Activated naive CD8-positive, alpha-beta T cell treated with anti-CD3 and anti-CD28 coated beads, Interleukin-2, amount 50 U/mL, for 24 hours (primary cell): ENCODE measurements around the gene DPP9.

Source experiments
- ATAC-seq: fragments of 150-1000 bp; cut with Tn5 transposase; one replicate; pipeline ENCODE4 v1.10.0; 2021
- DNase-seq: peaks from one replicate; pipeline ENCODE4 v3.0.0; 2021
- H3K27ac Mint-ChIP-seq: one replicate; pipeline ENCODE4 v1.8.0; 2021; ENCODE audit warnings: mild to moderate bottlenecking, mixed read lengths
- H3K27me3 Mint-ChIP-seq: one replicate; pipeline ENCODE4 v1.8.0; 2021; ENCODE audit warnings: mixed read lengths
- H3K36me3 Mint-ChIP-seq: one replicate; pipeline ENCODE4 v1.8.0; 2021; ENCODE audit warnings: low read depth, mixed read lengths
- H3K4me1 Mint-ChIP-seq: one replicate; pipeline ENCODE4 v1.8.0; 2021; ENCODE audit warnings: mixed read lengths
- H3K4me3 Mint-ChIP-seq: one replicate; pipeline ENCODE4 v1.8.0; 2021; ENCODE audit warnings: mild to moderate bottlenecking, moderate library complexity, mixed read lengths
- H3K9me3 Mint-ChIP-seq: one replicate; pipeline ENCODE4 v1.8.0; 2021; ENCODE audit warnings: mixed read lengths

DPP9 gene

GRCh38 chr19:4709440-4710280 is 14.0 kb downstream of the DPP9 start:
- H3K36me3 Mint-ChIP-seq: peaks cover 19% of the 10 kb centered on the region
- ATAC-seq: no peak
- no peak for DNase-seq
- H3K27me3 Mint-ChIP-seq: no peaks in the 10 kb centered on the region
- no peak overlapping the region for H3K4me3 Mint-ChIP-seq
- H3K9me3 Mint-ChIP-seq: no peaks in the 10 kb centered on the region
- H3K27ac Mint-ChIP-seq: peak overlapping the region; percentile 59
- H3K4me1 Mint-ChIP-seq: peaks cover 9% of the 10 kb centered on the region

DNA sequence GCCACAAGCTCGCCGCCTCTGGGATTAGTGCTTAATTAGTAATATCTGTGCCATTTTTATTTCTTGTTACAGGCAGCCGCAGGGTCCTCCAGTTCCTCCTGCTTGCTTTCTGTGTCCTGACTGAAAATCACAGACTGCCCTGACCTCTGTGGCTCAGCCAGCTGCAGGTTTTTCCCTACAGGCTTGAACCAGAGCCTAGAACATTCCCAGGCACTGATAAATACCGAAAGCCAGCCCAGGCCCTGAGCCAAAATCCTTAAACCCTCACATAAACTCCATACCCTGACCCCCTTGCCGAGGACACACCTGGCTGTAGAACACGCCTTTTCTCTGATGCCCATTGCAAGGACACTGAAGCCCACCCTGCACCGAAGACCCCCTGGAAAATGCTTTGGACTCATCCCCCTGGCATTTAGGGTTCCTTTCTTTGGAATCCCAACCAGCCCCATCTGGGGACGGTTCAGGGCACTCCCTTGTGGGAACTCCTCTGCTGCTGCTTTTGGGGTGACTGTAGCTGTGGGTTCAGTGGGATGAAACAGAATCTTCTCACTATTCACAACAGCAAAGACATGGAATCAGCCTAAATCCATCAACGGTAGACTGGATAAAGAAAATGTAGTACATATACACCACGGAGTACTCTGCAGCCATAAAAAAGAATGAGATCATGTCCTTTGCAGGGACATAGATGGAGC is 15.5 kb downstream of the DPP9 start:
- no peaks in the 10 kb centered on the region for H3K9me3 Mint-ChIP-seq
- no peak overlapping the region for H3K27ac Mint-ChIP-seq
- peaks cover 9% of the 10 kb centered on the region for H3K4me1 Mint-ChIP-seq
- peaks cover 16% of the 10 kb centered on the region for H3K36me3 Mint-ChIP-seq
- no peak overlapping the region for H3K4me3 Mint-ChIP-seq
- DNase-seq (no peak), ATAC-seq (no peak)
- H3K27me3 Mint-ChIP-seq: no peaks in the 10 kb centered on the region

- Mint-ChIP-seq H3K36me3 (peaks cover 15% of the 10 kb centered on the region), H3K27ac (no peak overlapping the region), H3K4me3 (no peak overlapping the region), H3K27me3 (no peaks in the 10 kb centered on the region), H3K4me1 (peaks cover 9% of the 10 kb centered on the region), H3K9me3 (no peaks in the 10 kb centered on the region)
- no peak for ATAC-seq
- DNase-seq: no peak
Observed at GRCh38 chr19:4707322-4707721, 16.3 kb downstream of the DPP9 start.

DNA sequence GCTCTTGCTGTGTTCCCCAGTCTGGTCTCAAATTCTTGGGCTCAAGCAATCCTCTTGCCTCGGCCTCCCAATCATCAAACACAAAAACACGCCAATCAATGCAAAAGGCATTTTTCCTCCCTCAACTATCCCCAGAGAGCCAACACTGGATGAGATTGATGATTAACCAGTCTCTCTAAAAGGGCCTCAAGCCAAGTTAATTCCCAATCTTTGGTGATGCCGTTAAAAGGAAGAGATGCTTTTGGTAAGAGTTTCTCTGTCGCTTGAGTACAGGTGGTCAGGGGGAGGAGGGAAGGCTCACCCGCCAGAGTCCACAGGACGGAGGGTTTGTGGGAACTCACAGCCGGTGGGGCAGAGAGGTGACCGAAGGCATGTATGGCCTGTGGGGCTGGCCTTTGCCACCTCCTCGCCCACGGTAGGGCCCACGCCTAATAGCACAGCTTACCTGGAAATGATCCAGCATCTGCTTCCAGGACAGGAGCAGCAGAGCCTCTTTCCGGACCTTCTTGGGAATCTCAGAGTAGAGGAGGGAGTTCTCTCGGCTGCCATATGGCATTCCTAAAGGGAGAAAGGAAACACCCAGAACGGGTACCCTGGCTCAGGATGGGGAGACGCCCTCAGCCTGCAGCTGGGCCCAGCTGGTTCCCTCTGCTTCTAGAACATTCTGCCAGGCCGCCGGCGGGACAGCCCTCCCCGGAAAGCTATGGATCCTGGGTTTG is 18.1 kb downstream of the DPP9 start:
- Mint-ChIP-seq H3K36me3 (peaks cover 19% of the 10 kb centered on the region), H3K27me3 (no peaks in the 10 kb centered on the region), H3K9me3 (no peaks in the 10 kb centered on the region), H3K27ac (no peak overlapping the region), H3K4me3 (no peak overlapping the region), H3K4me1 (peaks cover 9% of the 10 kb centered on the region)
- ATAC-seq: no peak
- DNase-seq: no peak

GRCh38 chr19:4704317-4704673 is 19.3 kb downstream of the DPP9 start:
- no peak overlapping the region for H3K4me3 Mint-ChIP-seq
- no peaks in the 10 kb centered on the region for H3K27me3 Mint-ChIP-seq
- no peak overlapping the region for H3K27ac Mint-ChIP-seq
- H3K36me3 Mint-ChIP-seq: peaks cover 16% of the 10 kb centered on the region
- ATAC-seq: no peak
- peaks cover 6% of the 10 kb centered on the region for H3K4me1 Mint-ChIP-seq
- no peaks in the 10 kb centered on the region for H3K9me3 Mint-ChIP-seq
- DNase-seq: no peak

DNA sequence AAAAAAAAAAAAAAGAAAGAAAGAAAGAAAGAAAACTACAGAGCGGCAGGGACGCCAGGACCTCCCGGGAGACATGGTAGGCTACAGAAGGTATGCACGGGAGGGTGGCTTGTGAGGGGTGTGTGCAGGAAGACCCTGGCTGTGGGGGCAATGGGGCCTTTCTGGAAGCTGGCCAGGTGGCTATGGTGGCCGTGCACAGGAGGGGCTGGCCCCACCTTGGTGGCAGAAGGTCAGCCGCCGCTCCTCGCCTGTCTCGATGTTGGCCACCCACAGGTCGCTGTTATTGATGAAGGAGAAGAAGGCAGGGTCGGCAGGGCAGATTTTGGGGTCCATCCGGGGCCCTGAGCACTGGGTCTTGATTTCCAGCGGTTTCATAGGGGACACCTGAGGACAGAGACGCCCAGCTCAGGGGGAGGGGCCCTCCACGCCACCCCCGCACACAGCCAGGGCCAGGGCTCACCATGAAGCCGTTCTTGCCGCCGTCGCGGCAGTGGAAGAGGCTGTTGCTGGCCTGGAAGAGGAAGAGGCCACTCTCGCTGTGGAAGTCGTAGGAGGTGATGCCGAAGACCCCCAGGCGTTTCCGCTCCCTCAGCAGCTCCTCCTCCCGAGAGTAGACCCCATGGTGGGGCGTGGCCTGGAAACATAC is 19.8 kb downstream of the DPP9 start:
- no peak overlapping the region for H3K27ac Mint-ChIP-seq
- peaks cover 3% of the 10 kb centered on the region for H3K4me1 Mint-ChIP-seq
- no peak overlapping the region for H3K4me3 Mint-ChIP-seq
- peaks cover 13% of the 10 kb centered on the region for H3K36me3 Mint-ChIP-seq
- DNase-seq: no peak
- H3K9me3 Mint-ChIP-seq: no peaks in the 10 kb centered on the region
- no peak for ATAC-seq
- no peaks in the 10 kb centered on the region for H3K27me3 Mint-ChIP-seq

DNA sequence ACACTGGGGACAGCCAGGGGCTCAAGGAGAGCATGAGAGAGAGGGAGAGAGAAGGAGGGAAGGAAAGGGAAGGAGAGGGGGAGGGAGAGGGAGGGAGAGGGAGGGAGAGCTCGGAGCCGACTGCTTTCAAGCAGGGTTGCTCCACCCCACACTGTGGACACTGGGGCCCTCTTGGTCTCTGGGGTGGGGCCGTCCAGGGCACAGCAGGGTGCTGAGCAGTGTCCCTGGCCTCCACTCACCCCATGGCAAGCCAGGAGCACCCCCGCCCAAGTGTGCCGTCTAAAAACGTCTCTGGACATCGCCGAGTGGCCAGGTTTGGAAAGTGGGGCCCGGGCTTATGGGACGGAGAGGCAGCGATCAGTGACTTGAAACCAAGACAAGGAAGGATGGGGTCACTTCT is 20.9 kb downstream of the DPP9 start:
- H3K36me3 Mint-ChIP-seq: peaks cover 10% of the 10 kb centered on the region
- no peak overlapping the region for H3K27ac Mint-ChIP-seq
- DNase-seq: no peak

DNA sequence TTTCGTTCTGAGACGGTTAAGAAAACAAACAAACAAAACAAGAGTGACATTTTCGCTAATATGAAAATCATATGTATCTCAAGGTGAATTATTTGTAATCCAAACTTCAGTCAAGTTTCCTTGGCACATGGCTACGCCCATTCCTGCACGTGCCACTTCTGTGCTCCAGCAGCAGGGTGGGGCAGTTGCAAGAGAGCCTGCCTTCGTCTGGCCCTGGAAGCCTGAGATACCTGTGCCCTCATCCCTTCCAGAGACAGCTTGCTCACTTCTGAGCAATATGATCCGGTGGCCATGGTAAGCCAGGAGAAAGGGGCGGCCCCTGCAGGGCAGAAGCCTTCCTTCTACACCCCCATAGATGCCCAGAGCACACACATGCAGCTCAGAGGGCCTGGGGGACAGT is 22.1 kb downstream of the DPP9 start:
- H3K27ac Mint-ChIP-seq: no peak overlapping the region
- ATAC-seq (no peak), DNase-seq (no peak)
- H3K27me3 Mint-ChIP-seq: no peaks in the 10 kb centered on the region
- H3K36me3 Mint-ChIP-seq: peaks cover 10% of the 10 kb centered on the region
- no peaks in the 10 kb centered on the region for H3K4me1 Mint-ChIP-seq
- no peaks in the 10 kb centered on the region for H3K9me3 Mint-ChIP-seq
- H3K4me3 Mint-ChIP-seq: no peak overlapping the region

More for the DNA sequence above, 20.9 kb downstream of the DPP9 start:
- Mint-ChIP-seq H3K9me3 (no peaks in the 10 kb centered on the region), H3K4me1 (no peaks in the 10 kb centered on the region), H3K27me3 (no peaks in the 10 kb centered on the region), H3K4me3 (no peak overlapping the region)
- ATAC-seq: no peak

- H3K27me3 Mint-ChIP-seq: no peaks in the 10 kb centered on the region
- no peaks in the 10 kb centered on the region for H3K4me1 Mint-ChIP-seq
- ATAC-seq (no peak), DNase-seq (no peak)
- no peak overlapping the region for H3K4me3 Mint-ChIP-seq
- no peak overlapping the region for H3K27ac Mint-ChIP-seq
- H3K36me3 Mint-ChIP-seq: peaks cover 12% of the 10 kb centered on the region
- no peaks in the 10 kb centered on the region for H3K9me3 Mint-ChIP-seq
Observed at GRCh38 chr19:4700693-4700970, 23.0 kb downstream of the DPP9 start.

DNA sequence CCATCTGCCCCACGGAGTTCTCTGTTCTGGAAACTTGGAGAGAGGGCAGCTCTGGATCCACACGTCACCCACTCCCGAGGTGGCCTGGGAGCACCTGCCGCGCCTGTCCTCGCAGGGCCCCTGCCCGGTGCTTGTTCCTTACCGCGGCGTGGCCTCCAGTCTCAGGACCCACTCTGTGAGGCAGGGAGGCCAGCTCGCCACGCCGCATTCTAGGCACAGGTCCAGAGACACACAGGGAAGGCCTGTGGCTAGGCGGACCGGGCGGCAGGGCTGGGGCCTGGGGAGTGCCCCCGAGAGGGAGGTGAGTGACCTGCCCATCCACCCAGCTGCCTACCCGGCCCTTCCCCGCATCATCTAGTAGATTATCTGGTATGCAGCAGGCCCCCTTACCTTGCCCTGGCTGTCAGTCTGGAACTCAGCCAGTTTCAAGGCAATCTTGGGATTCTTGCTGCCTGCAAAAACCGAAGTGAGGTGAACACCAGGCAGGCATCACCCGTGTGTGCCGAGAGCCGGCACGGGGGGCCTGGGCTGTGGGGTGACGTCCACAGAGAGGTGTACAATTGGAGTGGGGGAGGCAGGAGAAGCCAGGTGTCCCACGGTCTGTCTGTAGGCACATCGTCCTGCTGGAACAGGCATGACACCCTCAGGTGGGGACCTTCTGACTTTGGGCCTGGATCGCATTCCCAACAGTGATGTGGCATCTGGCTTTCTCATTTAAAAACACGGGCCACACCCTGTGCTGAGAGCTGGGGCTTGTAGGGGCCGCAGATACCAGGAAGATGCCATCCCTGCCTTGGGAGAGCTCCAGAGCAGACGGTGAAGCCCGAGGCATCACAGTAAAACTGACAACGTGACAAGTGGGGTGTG is 23.6 kb downstream of the DPP9 start:
- Mint-ChIP-seq H3K4me3 (no peak overlapping the region), H3K27me3 (no peaks in the 10 kb centered on the region), H3K36me3 (peaks cover 12% of the 10 kb centered on the region), H3K4me1 (no peaks in the 10 kb centered on the region), H3K27ac (no peak overlapping the region), H3K9me3 (no peaks in the 10 kb centered on the region)
- DNase-seq (no peak), ATAC-seq (no peak)

- peaks cover 24% of the 10 kb centered on the region for H3K36me3 Mint-ChIP-seq
- H3K4me3 Mint-ChIP-seq: no peak overlapping the region
- no peak overlapping the region for H3K27ac Mint-ChIP-seq
- H3K27me3 Mint-ChIP-seq: no peaks in the 10 kb centered on the region
- no peaks in the 10 kb centered on the region for H3K4me1 Mint-ChIP-seq
- H3K9me3 Mint-ChIP-seq: no peaks in the 10 kb centered on the region
- ATAC-seq (no peak), DNase-seq (no peak)
Observed at GRCh38 chr19:4697304-4697703, 26.3 kb downstream of the DPP9 start.

DNA sequence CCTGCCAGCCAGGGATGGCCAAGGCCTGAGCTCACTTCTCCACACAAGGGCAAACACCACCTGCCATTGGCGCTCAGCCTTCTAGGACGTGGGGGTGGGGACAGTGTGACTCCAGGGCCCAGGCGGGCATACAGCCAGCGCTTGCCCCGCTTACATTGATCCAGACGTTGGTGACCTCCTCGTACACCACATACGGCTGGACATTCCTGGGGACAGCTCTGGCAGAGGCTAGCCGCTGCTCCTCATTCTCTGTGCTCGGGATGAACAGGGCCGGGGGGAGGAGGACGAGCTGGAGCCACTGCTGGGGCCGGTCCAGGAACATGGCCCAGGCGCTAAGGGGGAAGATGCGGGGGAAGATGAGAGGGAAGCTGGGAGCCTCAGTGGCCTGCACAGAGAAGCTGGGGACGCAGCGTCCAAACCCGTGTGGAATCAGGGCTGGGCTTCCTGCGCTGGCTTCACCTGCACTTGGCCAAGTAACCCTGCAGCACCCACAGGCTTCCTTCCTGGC is 28.4 kb downstream of the DPP9 start:
- H3K27me3 Mint-ChIP-seq: no peaks in the 10 kb centered on the region
- H3K36me3 Mint-ChIP-seq: peaks cover 23% of the 10 kb centered on the region
- H3K9me3 Mint-ChIP-seq: no peaks in the 10 kb centered on the region
- no peak for ATAC-seq
- no peak overlapping the region for H3K4me3 Mint-ChIP-seq
- DNase-seq: no peak
- H3K27ac Mint-ChIP-seq: no peak overlapping the region
- no peaks in the 10 kb centered on the region for H3K4me1 Mint-ChIP-seq

DNA sequence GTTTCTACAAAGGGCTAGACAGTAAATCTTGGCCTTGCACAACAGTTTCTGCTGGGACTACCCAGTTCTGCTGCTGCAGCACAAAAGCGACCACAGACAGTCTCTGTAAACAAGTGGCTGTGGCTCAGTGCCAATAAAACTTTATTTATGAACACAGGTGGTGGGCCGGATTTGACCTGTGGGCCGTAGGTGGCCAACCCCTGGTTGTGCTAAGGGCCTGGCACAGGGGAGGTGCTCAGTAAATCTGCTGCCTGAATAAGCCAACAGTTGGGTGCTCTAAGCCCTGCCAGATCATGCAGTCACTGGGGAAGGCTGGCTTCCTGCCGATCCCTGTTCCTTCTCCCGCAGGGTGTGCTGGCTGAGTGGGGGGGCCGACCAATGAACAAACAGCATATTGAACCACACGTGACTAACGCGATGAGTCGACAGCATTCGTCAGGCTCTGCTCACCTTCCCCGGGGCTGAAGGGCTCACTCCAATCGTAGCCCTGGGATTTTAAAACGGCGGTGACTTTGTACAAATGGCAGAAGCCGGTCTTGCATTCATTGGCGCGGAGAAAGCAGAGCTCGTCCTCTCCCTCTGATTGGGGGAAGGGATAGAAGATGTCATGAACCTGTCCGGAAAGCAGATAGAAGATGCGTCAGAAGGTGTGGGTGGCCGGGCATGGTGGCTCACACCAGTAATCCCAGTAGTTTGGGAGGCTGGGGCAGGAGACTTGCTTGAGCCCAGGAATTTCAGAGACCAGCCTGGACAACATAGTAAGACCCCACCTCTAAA is 29.2 kb downstream of the DPP9 start:
- ATAC-seq: no peak
- H3K27me3 Mint-ChIP-seq: no peaks in the 10 kb centered on the region
- no peaks in the 10 kb centered on the region for H3K4me1 Mint-ChIP-seq
- no peak overlapping the region for H3K27ac Mint-ChIP-seq
- no peak overlapping the region for H3K4me3 Mint-ChIP-seq
- peaks cover 23% of the 10 kb centered on the region for H3K36me3 Mint-ChIP-seq
- DNase-seq: no peak
- no peaks in the 10 kb centered on the region for H3K9me3 Mint-ChIP-seq
